BE2C (cell line): Measurements from ENCODE around the gene CD19.

ENCODE experiments used
- DNase-seq: peaks from one replicate; pipeline ENCODE4 v3.0.0-alpha.2; 2020
- H3K27me3 ChIP-seq: fragments of 250-450 bp; sonication (Bioruptor Pico); 2 replicates; pipeline ENCODE4 v1.5.1; 2020; ENCODE audit warnings: mild to moderate bottlenecking
- H3K36me3 ChIP-seq: fragments of 250-450 bp; sonication (Bioruptor Pico); 2 replicates; pipeline ENCODE4 v1.5.1; 2020; ENCODE audit warnings: mild to moderate bottlenecking
- H3K4me1 ChIP-seq: fragments of 250-450 bp; sonication (Bioruptor Pico); 2 replicates; pipeline ENCODE4 v1.5.1; 2020
- H3K4me3 ChIP-seq: 2 replicates; pipeline ENCODE4 v1.5.1; 2011; ENCODE audit warnings: low read depth, low read length
- H3K9me3 ChIP-seq: fragments of 250-450 bp; sonication (Bioruptor Pico); 2 replicates; pipeline ENCODE4 v1.5.1; 2020
- TF ChIP-seq, protein P1 (sequence below): IDR thresholded peaks from 2 replicates; pipeline ENCODE4 v1.5.1; 2012; ENCODE audit warnings: mild to moderate bottlenecking, low read depth, low read length

The CD19 gene

GRCh38 chr16:28984619-28985135 is 52.9 kb downstream of the CD19 start, which contains the start of gene LAT:
TSS of gene LAT (plus strand) at chr16:28985052. CDS start at chr16:28985418, 366 bp downstream.
- peaks cover 9% of the 10 kb centered on the region; the same call in 1 of the 2 replicates for H3K36me3 ChIP-seq
- H3K9me3 ChIP-seq = no peaks in the 10 kb centered on the region
- TF ChIP-seq, protein P1, sequence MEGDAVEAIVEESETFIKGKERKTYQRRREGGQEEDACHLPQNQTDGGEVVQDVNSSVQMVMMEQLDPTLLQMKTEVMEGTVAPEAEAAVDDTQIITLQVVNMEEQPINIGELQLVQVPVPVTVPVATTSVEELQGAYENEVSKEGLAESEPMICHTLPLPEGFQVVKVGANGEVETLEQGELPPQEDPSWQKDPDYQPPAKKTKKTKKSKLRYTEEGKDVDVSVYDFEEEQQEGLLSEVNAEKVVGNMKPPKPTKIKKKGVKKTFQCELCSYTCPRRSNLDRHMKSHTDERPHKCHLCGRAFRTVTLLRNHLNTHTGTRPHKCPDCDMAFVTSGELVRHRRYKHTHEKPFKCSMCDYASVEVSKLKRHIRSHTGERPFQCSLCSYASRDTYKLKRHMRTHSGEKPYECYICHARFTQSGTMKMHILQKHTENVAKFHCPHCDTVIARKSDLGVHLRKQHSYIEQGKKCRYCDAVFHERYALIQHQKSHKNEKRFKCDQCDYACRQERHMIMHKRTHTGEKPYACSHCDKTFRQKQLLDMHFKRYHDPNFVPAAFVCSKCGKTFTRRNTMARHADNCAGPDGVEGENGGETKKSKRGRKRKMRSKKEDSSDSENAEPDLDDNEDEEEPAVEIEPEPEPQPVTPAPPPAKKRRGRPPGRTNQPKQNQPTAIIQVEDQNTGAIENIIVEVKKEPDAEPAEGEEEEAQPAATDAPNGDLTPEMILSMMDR = no peak
- H3K27me3 ChIP-seq = no peaks in the 10 kb centered on the region
- H3K4me1 ChIP-seq = no peaks in the 10 kb centered on the region
- H3K4me3 ChIP-seq = no peak within 1 kb of the TSS
- no peak for DNase-seq

DNA sequence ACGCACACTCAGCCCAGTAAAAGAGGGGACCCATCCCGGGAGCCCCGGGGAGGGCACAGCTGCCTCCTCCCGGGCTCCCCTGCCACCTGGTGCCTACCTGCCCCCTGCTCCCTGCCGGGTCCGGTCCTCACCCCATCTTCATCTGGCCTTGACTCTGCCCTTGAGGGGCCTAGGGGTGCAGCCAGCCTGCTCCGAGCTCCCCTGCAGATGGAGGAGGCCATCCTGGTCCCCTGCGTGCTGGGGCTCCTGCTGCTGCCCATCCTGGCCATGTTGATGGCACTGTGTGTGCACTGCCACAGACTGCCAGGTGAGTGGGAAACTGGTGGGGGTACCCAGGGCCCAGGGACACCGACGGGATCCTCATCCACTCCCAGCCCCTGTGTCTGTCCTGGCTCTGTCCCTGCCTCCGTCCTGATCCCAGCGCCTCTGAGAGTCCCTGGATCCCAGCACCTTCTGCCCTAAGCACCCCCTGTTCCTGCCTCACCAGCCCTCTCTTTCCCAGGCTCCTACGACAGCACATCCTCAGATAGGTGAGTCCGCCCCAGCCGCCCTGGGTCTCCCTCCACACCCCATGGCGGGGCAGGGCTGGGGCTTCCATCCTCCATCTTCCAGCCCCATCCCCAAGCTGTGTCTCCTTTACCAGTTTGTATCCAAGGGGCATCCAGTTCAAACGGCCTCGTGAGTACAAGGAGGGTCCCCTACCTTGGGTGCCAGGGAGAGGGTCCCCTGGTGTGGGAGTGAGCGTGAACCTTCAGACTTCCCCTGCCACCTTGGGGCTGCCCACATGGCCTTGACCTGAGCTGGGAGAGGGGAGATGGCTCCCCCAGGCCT is 53.7 kb downstream of the CD19 start:
- DNase-seq = no peak
- peaks cover 9% of the 10 kb centered on the region; the same call in 1 of the 2 replicates for H3K36me3 ChIP-seq
- no peaks in the 10 kb centered on the region for H3K9me3 ChIP-seq
- H3K4me3 ChIP-seq = no peak overlapping the region
- TF ChIP-seq, protein P1 = no peak
- no peaks in the 10 kb centered on the region for H3K4me1 ChIP-seq
- H3K27me3 ChIP-seq = no peaks in the 10 kb centered on the region

DNA sequence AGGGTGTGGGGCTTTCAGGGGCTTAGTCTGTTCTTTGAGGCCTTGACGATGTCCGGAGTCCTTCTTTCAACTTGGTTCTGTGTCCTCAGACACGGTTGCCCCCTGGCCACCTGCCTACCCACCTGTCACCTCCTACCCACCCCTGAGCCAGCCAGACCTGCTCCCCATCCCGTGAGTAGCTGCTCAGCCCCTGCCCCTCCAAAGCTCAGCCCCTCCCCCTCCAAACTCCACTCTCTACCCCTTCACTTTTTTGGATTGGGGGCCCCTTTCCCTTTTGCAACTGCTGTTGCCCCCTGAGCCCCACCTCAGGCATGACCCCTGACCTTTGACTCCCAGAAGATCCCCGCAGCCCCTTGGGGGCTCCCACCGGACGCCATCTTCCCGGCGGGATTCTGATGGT is 54.3 kb downstream of the CD19 start:
- TF ChIP-seq, protein P1 = no peak
- H3K27me3 ChIP-seq = no peaks in the 10 kb centered on the region
- no peaks in the 10 kb centered on the region for H3K9me3 ChIP-seq
- no peak overlapping the region for H3K4me3 ChIP-seq
- peaks cover 9% of the 10 kb centered on the region; the same call in 1 of the 2 replicates for H3K36me3 ChIP-seq
- no peak for DNase-seq
- H3K4me1 ChIP-seq = no peaks in the 10 kb centered on the region

- Histone ChIP-seq H3K4me3 (no peak overlapping the region), H3K27me3 (no peaks in the 10 kb centered on the region), H3K36me3 (peaks cover 6% of the 10 kb centered on the region; the same call in 1 of the 2 replicates), H3K4me1 (no peaks in the 10 kb centered on the region), H3K9me3 (no peaks in the 10 kb centered on the region)
- TF ChIP-seq, protein P1 = no peak
- DNase-seq = no peak
Measured at GRCh38 chr16:28986492-28986891, 54.7 kb downstream of the CD19 start.

DNA sequence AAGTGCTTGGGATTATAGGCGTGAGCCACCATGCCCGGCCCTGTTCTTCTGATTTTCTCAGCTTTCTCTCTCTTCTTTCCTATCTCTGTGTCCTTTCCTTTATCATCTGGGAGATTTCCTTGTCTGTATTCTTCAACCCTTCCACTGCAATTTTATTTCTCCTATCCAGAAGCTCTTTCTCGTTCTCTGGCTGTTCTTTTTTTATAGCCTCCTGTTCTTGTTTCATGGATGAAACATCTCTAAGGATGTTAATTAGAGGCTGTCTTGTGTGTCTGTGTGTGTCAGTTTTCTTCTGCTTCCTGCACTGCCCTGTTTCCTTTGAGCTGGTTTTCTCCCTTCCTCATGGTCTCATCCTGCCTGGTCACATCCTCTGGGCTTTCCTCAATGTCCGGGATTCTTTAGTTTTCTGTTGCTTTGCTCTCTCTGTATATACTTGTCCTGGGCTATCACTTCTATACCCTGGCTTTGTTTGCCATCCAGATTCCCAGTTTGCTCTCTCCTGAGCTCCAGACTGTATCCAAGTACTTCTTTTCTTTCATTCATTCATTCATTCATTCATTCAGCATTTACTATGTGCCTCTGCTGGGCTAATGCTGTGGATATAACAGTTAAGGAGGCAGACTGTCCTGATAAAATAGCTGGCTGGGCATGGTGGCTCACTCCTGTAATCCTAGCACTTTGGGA is 55.5 kb downstream of the CD19 start:
- Histone ChIP-seq H3K9me3 (no peaks in the 10 kb centered on the region), H3K4me1 (no peaks in the 10 kb centered on the region), H3K27me3 (no peaks in the 10 kb centered on the region), H3K36me3 (peaks cover 5% of the 10 kb centered on the region; the same call in 1 of the 2 replicates), H3K4me3 (no peak overlapping the region)
- TF ChIP-seq, protein P1 = no peak
- DNase-seq = no peak
